Stimulated activated CD4-positive, alpha-beta T cell treated with anti-CD3 and anti-CD28 coated beads, TNF-alpha, amount 100 ng/mL, for 48 hours (primary cell): ENCODE measurements around the gene CAMSAP1.

Experiments used
- DNase-seq, 3 donors: peaks; one replicate each; pipeline ENCODE4 v3.0.0-alpha.2; 2020; ENCODE audit warnings: low read depth in 3 of 3

Gene CAMSAP1

GRCh38 chr9:135815413-135815812, 91.9 kb downstream of the CAMSAP1 start:
- no peak for DNase-seq

- no peak for DNase-seq
These were observed 92.8 kb downstream of the CAMSAP1 start for GRCh38 chr9:135814421-135815095.

DNA sequence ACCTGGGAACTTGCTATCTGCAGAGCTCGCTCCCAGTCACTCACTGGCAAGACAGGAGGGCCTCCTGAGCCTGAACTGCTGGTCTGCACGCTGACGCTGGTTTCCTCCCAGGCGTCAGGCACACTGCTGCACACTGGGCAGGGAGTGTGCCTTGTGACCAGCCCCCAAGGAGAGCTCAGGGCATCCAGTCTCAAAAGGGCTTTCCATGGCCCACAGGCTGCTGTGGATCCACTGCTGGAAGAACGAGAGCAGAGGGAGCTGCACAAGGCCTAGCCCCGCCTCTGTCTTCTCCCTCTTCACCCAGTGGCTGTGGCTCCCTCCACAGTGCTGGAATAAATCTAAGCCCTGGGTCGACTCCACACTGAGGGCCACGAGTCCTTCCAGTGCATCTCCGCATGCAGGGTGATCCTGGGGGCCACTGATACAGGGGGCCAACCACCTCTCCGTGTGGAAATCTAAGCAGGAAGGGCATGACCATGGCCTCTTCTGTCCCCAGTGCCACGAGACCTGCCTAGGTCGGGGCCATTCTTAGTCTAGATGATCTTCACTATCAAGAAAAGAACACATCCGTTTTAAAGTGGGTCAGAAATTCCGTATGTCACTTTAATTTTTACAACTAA, 93.6 kb downstream of the CAMSAP1 start:
- no peak for DNase-seq

GRCh38 chr9:135812961-135813360, 94.4 kb downstream of the CAMSAP1 start:
- DNase-seq, result no peak

GRCh38 chr9:135811801-135812200, 95.5 kb downstream of the CAMSAP1 start:
- no peak for DNase-seq

- DNase-seq, result no peak
These were observed 96.4 kb downstream of the CAMSAP1 start for GRCh38 chr9:135810806-135811575.

GRCh38 chr9:135809166-135809565, 98.2 kb downstream of the CAMSAP1 start:
- no peak for DNase-seq

- DNase-seq, result no peak
These were observed 101.8 kb downstream of the CAMSAP1 start for GRCh38 chr9:135805422-135806022.

DNA sequence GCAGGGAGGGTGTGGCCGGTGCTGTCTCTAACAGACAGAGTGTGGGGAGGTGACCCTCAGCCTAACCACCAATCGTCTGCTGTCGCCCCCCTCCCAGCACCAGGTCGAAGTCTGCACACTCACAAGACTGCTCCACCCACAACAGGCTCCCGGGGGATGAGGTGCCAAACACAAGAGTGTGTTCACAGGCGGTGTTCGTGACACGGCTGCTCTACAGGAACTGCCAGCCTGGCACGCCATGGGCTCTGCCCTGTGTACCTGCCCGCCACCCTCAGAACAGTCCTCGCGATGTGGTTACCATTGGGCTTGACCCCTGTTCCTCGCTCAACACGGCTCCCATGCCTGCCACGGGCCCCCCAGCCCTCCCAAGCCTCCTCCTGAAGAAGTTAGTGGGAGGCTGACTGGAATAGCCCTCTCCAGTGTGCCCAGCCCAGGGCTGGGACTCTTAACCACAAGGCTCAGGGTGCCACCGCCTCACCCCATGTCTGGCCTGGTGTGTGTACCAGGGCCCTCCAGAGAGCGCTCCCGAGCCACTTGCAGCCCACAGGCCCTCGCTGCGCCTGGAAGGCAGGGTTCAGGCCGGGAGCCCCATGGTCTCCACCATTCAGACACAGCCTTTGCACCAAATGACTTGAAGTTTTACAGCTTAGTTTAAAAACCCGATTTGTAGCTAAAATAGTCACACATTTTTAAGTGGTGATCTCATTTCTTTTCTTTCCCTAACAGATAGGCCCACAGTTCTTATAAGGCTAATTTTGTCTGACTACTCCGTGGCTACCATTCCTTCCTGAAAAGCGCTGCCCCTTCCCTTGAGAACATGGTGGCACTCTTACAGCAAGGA, 102.5 kb downstream of the CAMSAP1 start:
- DNase-seq, result no peak

GRCh38 chr9:135803441-135803840, 103.9 kb downstream of the CAMSAP1 start:
- DNase-seq, result no peak

DNA sequence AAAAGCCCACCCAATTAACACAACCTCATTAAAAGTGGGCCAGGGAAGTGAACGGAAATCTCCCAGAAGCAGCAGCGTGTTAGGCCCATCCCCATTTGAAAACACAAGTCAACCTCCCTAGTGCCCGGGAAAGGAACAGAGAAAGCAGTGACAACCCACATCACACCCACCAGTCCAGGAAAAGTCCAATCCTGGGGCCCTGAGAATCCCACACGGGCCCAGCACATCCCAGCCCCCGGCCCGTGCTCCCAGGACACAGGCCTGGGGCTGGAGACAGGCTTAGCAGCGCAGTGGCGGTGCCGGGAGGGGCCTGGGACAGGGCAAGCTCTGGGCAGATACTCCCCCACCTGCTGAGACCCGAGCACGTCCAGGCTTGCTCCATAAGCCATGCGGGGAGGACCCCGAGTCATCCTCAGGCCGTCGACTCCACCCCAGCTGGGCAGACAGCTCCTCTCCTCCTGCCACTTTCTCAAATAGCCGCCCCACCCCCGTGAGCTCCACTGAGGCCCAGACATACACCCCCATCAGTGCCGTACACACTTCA, 104.4 kb downstream of the CAMSAP1 start:
- no peak for DNase-seq

GRCh38 chr9:135801070-135801469, 106.3 kb downstream of the CAMSAP1 start:
- DNase-seq, result no peak

DNA sequence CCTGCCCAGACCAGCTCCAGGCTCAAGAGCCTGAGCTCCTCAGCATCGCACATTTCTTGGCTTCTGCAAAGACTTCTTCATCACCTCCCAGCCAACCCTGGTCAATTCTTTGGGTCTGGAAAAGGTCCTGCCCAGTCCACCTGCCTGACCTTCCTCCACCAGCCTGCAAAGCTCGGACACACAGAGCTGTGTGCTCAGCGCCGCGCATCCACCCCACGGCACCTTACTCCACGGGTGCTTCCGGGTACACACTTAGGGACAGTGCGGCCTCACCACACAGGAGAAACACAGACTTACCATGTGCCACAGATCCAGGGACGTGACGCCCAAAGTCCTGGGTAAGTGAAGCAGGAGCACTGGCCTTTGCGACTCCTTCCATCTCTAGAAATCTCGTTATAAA, 108.1 kb downstream of the CAMSAP1 start:
- DNase-seq, result no peak

GRCh38 chr9:135798263-135798585, 109.1 kb downstream of the CAMSAP1 start:
- DNase-seq, result no peak

DNA sequence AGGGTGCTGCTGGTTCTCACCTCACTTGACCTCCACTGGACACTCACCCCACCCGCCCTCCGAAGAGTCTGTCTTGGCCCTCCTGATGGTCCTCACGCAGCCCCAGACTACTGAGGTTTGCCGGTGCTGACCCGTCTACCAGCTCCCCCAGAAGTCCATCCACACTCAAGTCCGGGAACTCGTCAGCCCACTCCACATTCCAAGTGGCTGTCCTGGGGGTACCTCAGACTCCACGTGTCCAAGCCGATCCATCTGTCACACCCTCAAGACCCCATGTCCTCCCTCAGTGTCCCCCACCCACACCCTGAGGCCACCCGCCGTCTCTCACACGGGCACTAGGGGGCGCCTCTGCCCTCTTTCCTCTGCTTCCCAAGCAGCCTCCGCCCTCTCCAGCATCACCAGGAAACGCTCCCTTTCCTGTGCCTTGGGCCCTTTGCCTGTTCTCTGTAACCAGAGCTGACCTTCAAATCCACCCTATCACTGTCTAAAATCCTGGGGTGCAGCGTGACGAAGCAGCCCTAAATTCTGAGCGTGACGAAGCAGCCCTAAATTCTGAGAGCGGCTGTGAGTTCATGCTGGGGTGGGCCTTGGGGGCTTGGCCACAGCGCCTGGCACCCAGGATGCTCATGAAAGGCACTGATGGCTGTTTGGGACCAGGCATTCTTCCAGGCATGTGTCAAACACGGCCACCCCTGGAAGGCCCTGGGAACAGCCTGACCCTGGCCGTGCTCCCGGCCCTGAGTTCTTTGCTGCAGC, 109.7 kb downstream of the CAMSAP1 start:
- DNase-seq, result peak; percentile 6 to 25 (median 8)

DNA sequence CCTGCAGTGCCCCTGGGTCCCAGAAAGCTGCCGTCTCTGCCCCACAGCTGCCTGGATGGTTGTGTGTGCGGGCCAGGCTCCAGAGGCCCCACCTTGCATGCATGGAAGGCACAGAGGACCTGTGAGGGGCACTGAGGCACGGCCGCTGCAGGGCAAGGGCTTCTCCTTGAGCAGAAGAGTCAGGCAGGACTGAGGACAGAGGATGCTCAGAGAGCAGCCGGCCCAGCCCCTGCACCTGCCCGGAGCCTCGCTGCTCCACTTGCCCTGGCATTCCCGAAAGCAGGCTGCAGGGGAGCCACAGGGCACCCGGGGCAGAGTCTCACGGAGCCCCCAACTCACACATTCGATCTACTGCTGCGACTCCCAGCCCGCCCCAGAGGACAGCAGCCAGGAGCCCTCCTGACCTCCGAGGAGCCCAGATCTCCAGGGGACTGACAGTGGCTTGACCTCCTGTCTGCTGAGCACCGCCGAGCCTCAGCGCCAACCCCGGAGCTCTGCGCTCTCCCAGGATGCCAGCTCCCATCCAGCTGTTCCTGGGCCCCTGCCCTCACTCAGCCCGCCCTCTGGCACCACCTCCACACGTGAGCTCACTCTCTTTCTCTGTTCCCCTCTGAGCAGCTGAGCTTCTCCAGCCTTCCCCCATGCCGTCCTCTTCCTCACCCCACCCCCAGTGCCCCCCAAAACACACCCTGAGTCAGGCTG, 110.4 kb downstream of the CAMSAP1 start:
- no peak for DNase-seq

- DNase-seq, result no peak
These were observed 112.0 kb downstream of the CAMSAP1 start for GRCh38 chr9:135795391-135795790.

DNA sequence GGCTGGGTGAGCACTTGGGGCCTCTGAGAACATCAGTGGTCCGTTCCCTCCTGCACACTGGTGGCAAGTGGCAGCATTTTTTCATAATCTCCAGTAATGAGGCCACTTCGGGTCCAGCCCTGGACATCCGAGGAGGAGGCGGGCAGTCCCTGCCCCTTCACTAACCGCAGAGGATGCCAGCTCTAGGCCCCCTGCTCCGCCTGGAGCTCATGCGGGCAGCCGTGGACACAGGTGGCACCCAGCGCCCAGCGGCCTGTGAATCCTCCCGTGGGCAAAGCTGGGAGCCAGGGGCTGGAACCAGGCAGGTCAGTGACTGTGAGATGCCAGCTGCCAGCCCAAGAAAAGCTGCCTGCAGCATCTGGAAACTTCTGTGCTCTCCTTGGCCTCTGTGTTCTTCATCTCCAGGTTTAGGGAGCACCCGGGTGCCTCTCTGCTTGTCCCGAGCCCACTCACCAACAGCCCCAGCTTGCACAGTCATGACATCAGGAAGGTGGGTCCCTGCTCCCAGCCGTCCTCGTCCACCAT, 112.9 kb downstream of the CAMSAP1 start:
- DNase-seq, result no peak

GRCh38 chr9:135794057-135794335, 113.3 kb downstream of the CAMSAP1 start:
- no peak for DNase-seq
